H1 (cell line): Measurements from ENCODE around the gene MCC. TPM values are rescaled to one million over a fixed set of nuclear protein-coding genes. Genes with fewer than 3 reads are reported as not detected.

Experiments used
- CTCF ChIA-PET: fragments of 300-600 bp; sonication (Branson Sonifier 250); formaldehyde crosslinking; loops from one replicate; lab custom pipeline; 2021; ENCODE audit not compliant: partially characterized antibody; lab: Charles Lee
- POLR2A ChIA-PET: fragments of 300-600 bp; sonication (Branson Sonifier 250); formaldehyde crosslinking; loops from one replicate; lab custom pipeline; 2021; ENCODE audit warnings: inconsistent platforms; ENCODE audit not compliant: partially characterized antibody; lab: Charles Lee
- DNase-seq, 2 experiments: peaks; one replicate each; pipeline versions ENCODE4 v3.0.0 to v3.0.0-alpha.2; 2010 to 2022; ENCODE audit warnings: low spot score in 2 of 2, low read depth in 1 of 2, mixed read lengths in 1 of 2
- FAIRE-seq: peaks from 2 replicates; lab custom pipeline; 2011; peaks lifted over from hg19 to GRCh38; lab: Jason Lieb, UNC
- H2AFZ ChIP-seq: 2 replicates; pipeline ENCODE4 v1.8.1; 2012; ENCODE audit warnings: low read length, inconsistent platforms
- H2AK5ac ChIP-seq: 2 replicates; pipeline ENCODE4 v1.6.1; 2013; ENCODE audit warnings: low read depth, low read length
- H2BK120ac ChIP-seq: replicated peaks from 2 replicates; pipeline ENCODE3; 2013; ENCODE audit warnings: low read depth, low read length, inconsistent platforms
- H2BK12ac ChIP-seq: 2 replicates; pipeline ENCODE4 v1.6.1; 2013; ENCODE audit warnings: low read depth, low read length
- H2BK15ac ChIP-seq: 2 replicates; pipeline ENCODE4 v1.6.1; 2013; ENCODE audit warnings: low read length
- H2BK20ac ChIP-seq: 2 replicates; pipeline ENCODE4 v1.6.1; 2013; ENCODE audit warnings: low read length
- H2BK5ac ChIP-seq: 2 replicates; pipeline ENCODE4 v1.6.1; 2013; ENCODE audit warnings: low read depth, low read length
- H3K14ac ChIP-seq: 2 replicates; pipeline ENCODE4 v1.6.1; 2013; ENCODE audit warnings: inconsistent platforms; ENCODE audit not compliant: insufficient read length
- H3K18ac ChIP-seq: 2 replicates; pipeline ENCODE4 v1.6.1; 2013; ENCODE audit warnings: low read length; ENCODE audit errors: extremely low read depth
- H3K23ac ChIP-seq: 2 replicates; pipeline ENCODE4 v1.6.1; 2013; ENCODE audit warnings: inconsistent platforms; ENCODE audit not compliant: insufficient read length
- H3K23me2 ChIP-seq: 2 replicates; pipeline ENCODE4 v1.6.1; 2013; ENCODE audit warnings: low read depth, low read length
- H3K27ac ChIP-seq: 2 replicates; pipeline ENCODE4 v1.6.1; 2011; ENCODE audit warnings: low read depth, low read length, inconsistent platforms
- H3K27me3 ChIP-seq, 4 experiments: replicated peaks in 1 of 4; 1 replicate in 1 of 4; 2 replicates in 3 of 4; pipeline versions ENCODE4 v1.6.1 to v1.8.1; 2011 to 2013; ENCODE audit warnings: low read length in 3 of 4, mild to moderate bottlenecking in 3 of 4, inconsistent platforms in 2 of 4, mixed read lengths in 2 of 4, moderate library complexity in 1 of 4; ENCODE audit not compliant: control insufficient read depth in 3 of 4, insufficient read depth in 3 of 4; ENCODE audit errors: extremely low read depth in 1 of 4
- H3K36me3 ChIP-seq, 4 experiments: 2 replicates each; pipeline versions ENCODE4 v1.6.1 to v1.8.1; 2011 to 2013; ENCODE audit warnings: mild to moderate bottlenecking in 4 of 4, low read length in 3 of 4, moderate library complexity in 2 of 4, control low read depth in 1 of 4, inconsistent platforms in 1 of 4; ENCODE audit not compliant: insufficient read depth in 4 of 4, control insufficient read depth in 2 of 4
- H3K4ac ChIP-seq: replicated peaks from 2 replicates; pipeline ENCODE3; 2013; ENCODE audit warnings: low read length, low read depth, mixed read lengths, inconsistent platforms; ENCODE audit not compliant: insufficient read length
- H3K4me1 ChIP-seq, 4 experiments: replicated peaks in 1 of 4; 1 replicate in 1 of 4; 2 replicates in 3 of 4; pipeline versions ENCODE4 v1.6.1 to v1.8.1; 2011 to 2013; ENCODE audit warnings: low read length in 3 of 4, inconsistent platforms in 2 of 4, mixed read lengths in 1 of 4; ENCODE audit not compliant: insufficient read depth in 4 of 4, control insufficient read depth in 3 of 4
- H3K4me2 ChIP-seq, 2 experiments: 2 replicates each; pipeline versions ENCODE4 v1.6.1 to v1.8.1; 2011 to 2013; ENCODE audit warnings: low read depth in 2 of 2, low read length in 2 of 2, control low read depth in 1 of 2, inconsistent platforms in 1 of 2, mild to moderate bottlenecking in 1 of 2; ENCODE audit not compliant: insufficient read depth in 1 of 2
- H3K4me3 ChIP-seq, 4 experiments: fragments of 200-600, 300-600 bp in 1 of 4; sonication (generic), shearing (Covaris generic), sonication (Bioruptor Twin) in 1 of 4; 2 replicates each; pipeline versions ENCODE4 v1.5.1 to v1.8.1; 2011 to 2016; ENCODE audit warnings: low read length in 4 of 4, low read depth in 3 of 4, control low read depth in 2 of 4, inconsistent platforms in 2 of 4, mild to moderate bottlenecking in 2 of 4, mixed read lengths in 1 of 4, moderate library complexity in 1 of 4; ENCODE audit not compliant: insufficient read depth in 2 of 4; ENCODE audit errors: extremely low read depth in 1 of 4
- H3K56ac ChIP-seq: replicated peaks from 2 replicates; pipeline ENCODE3; 2013; ENCODE audit warnings: low read depth, mild to moderate bottlenecking, mixed read lengths, low read length, inconsistent platforms; ENCODE audit not compliant: insufficient read length
- H3K79me1 ChIP-seq: 2 replicates; pipeline ENCODE4 v1.6.1; 2013; ENCODE audit warnings: low read depth, low read length, control low read depth
- H3K79me2 ChIP-seq, 2 experiments: 2 replicates each; pipeline versions ENCODE4 v1.6.1 to v1.8.1; 2012 to 2013; ENCODE audit warnings: low read length in 2 of 2, mild to moderate bottlenecking in 2 of 2, inconsistent platforms in 1 of 2; ENCODE audit not compliant: insufficient read depth in 2 of 2, control insufficient read depth in 1 of 2
- H3K9ac ChIP-seq, 4 experiments: replicated peaks in 1 of 4; 1 replicate in 1 of 4; 2 replicates in 3 of 4; pipeline versions ENCODE4 v1.6.1 to v1.8.1; 2011 to 2013; ENCODE audit warnings: low read depth in 3 of 4, low read length in 3 of 4, control low read depth in 2 of 4, mild to moderate bottlenecking in 2 of 4, moderate library complexity in 2 of 4, inconsistent platforms in 1 of 4; ENCODE audit errors: extremely low read depth in 1 of 4
- H3K9me3 ChIP-seq, 2 experiments: 2 replicates each; pipeline versions ENCODE4 v1.6.1 to v1.8.1; 2012 to 2013; ENCODE audit warnings: mild to moderate bottlenecking in 2 of 2, moderate library complexity in 2 of 2, control low read depth in 1 of 2, inconsistent platforms in 1 of 2, low read depth in 1 of 2, low read length in 1 of 2, mixed read lengths in 1 of 2; ENCODE audit not compliant: insufficient read depth in 2 of 2
- H4K20me1 ChIP-seq, 2 experiments: replicated peaks in 1 of 2; 2 replicates each; pipeline versions ENCODE3 to v1.8.1; 2011 to 2013; ENCODE audit warnings: inconsistent platforms in 2 of 2, low read length in 2 of 2, mild to moderate bottlenecking in 1 of 2; ENCODE audit not compliant: insufficient read depth in 2 of 2, control insufficient read depth in 1 of 2
- H4K5ac ChIP-seq: 2 replicates; pipeline ENCODE4 v1.6.1; 2013; ENCODE audit warnings: low read length, low read depth, mixed read lengths, inconsistent platforms; ENCODE audit not compliant: insufficient read length
- H4K8ac ChIP-seq: 2 replicates; pipeline ENCODE4 v1.8.0; 2013; ENCODE audit warnings: mild to moderate bottlenecking, moderate library complexity, low read length, inconsistent platforms; ENCODE audit not compliant: insufficient read depth; ENCODE audit errors: extremely low read depth
- H4K91ac ChIP-seq: replicated peaks from 2 replicates; pipeline ENCODE3; 2013; ENCODE audit warnings: low read length, mixed read lengths, inconsistent platforms; ENCODE audit not compliant: insufficient read length
- SP4 ChIP-seq: IDR thresholded peaks from 2 replicates; pipeline ENCODE4 v1.6.1; 2012; ENCODE audit warnings: low read length, inconsistent platforms
- WGBS, 2 experiments: shearing (Covaris generic) in 1 of 2; methylation state at CpG; one replicate each; pipeline versions ENCODE4 v1.1.6 to v1.1.7; 2013 to 2015; ENCODE audit warnings: low lambda C conversion rate in 2 of 2, mixed read lengths in 2 of 2, inconsistent platforms in 1 of 2, low coverage in 1 of 2, missing lambda C conversion rate in 1 of 2; ENCODE audit not compliant: insufficient replicate concordance in 2 of 2, insufficient coverage in 1 of 2, insufficient read length in 1 of 2; ENCODE audit errors: extremely low coverage in 1 of 2, missing lambda C conversion rate in 1 of 2; 5-methylcytosine and 5-hydroxymethylcytosine counted together
- polyA plus RNA-seq, 7 experiments: library from polyadenylated mRNA; depleted of rRNA in 3 of 7; stranded (reverse) in 5 of 7; unstranded in 2 of 7; fragments of >200 nt in 5 of 7; fragments of 200-250 nt in 2 of 7; gene quantifications; 1 replicate in 5 of 7; 2 replicates in 1 of 7; 4 replicates in 1 of 7; pipeline versions ENCODE4 v1.2.1 to v1.2.3, GENCODE V29; 2011 to 2013; ENCODE audit warnings: missing spikeins in 2 of 7, mixed read lengths in 2 of 7
- total RNA-seq: library from RNA; stranded (reverse); fragmentation: NEBNext Ultra II Directional; extraction: Animal tissue kit (Norgen Biotek cat#: 25700); gene quantifications from 2 replicates; pipeline ENCODE4 v1.2.1, GENCODE V29; 2021

Gene MCC
- total and polyA plus RNA-seq, 2 of the 8 experiments (the other 6 are each of a cell fraction or from before 2014, with no cell fraction given): 2.6 to 18.3 TPM

GRCh38 chr5:113266913-113267227 lies 221.4 kb downstream of the MCC start:
- Histone ChIP-seq H3K9me3 (no peaks in the 10 kb centered on the region), H3K4ac (no peak overlapping the region), H3K36me3 (no peaks in the 10 kb centered on the region), H4K8ac (no peak overlapping the region), H4K91ac (no peak overlapping the region), H4K5ac (no peak overlapping the region), H2AK5ac (no peak overlapping the region; the same call in 1 of the 2 replicates), H3K23ac (no peak overlapping the region), H2AFZ (no peak overlapping the region), H3K79me1 (no peaks in the 10 kb centered on the region; the same call in 1 of the 2 replicates), H3K4me3 (no peak overlapping the region), H3K14ac (no peak overlapping the region), H3K23me2 (no peaks in the 10 kb centered on the region), H3K79me2 (peaks cover 0 to 62% of the 10 kb centered on the region in 2 experiments; a peak in 3 of 4 replicates), H3K27me3 (peaks cover 0 to 1% (median 0%) of the 10 kb centered on the region in 4 experiments; a peak in 2 of 7 replicates), H4K20me1 (no peaks in the 10 kb centered on the region), H2BK5ac (no peak overlapping the region), H3K9ac (no peak overlapping the region), H3K18ac (no peak overlapping the region), H3K4me2 (no peak overlapping the region), H2BK12ac (no peak overlapping the region), H3K27ac (no peak overlapping the region), H2BK15ac (no peak overlapping the region), H2BK20ac (no peak overlapping the region), H2BK120ac (no peak overlapping the region), H3K56ac (no peak overlapping the region), H3K4me1 (peaks cover 2 to 31% (median 20%) of the 10 kb centered on the region in 4 experiments; a peak in 5 of 7 replicates)
- POLR2A ChIA-PET: no interaction called here
- CTCF ChIA-PET: interaction anchor here (1.4 kb wide), 1 partner anchor 52 kb away, joined by 4 read pairs; no protein-coding TSS in a partner anchor
- DNase-seq: no peak
- no peak for TF ChIP-seq SP4
- no peak for FAIRE-seq
- WGBS, 2 experiments: 81% methylated on average over 3 of the region's 3 CpGs; no CpG with 5 or more reads in 1 of the 2 experiments
